GM12878 (cell line): Measurements from ENCODE around the gene DDR1. TPM values are rescaled to one million over a fixed set of nuclear protein-coding genes. Genes with fewer than 3 reads are reported as not detected.

ENCODE experiments used
- ATAC-seq: fragments of 200-7000 bp; cut with Tn5 transposase; 3 replicates; pipeline ENCODE4 v1.9.1; 2020; ENCODE audit warnings: mild to moderate bottlenecking, moderate library complexity
- BruUV-seq: library from RNA; stranded (reverse); fragments of 400-500 nt; replicated peaks from 2 replicates; lab custom pipeline; 2021; lab: Mats Ljungman, UMichigan
- CTCF ChIA-PET: fragments of 300-600 bp; sonication (Branson Sonifier 250); formaldehyde crosslinking; extraction: SDS; loops from one replicate; lab custom pipeline; 2021; ENCODE audit warnings: inconsistent platforms; lab: Yijun Ruan, JAX
- POLR2A ChIA-PET: fragments of 350-600 bp; formaldehyde crosslinking; extraction: SDS; loops from one replicate; lab custom pipeline; 2021; ENCODE audit warnings: inconsistent platforms; lab: Charles Lee
- RAD21 ChIA-PET: fragments of 300-600 bp; sonication (Branson Sonifier 250); formaldehyde crosslinking; loops from one replicate; lab custom pipeline; 2023; ENCODE audit warnings: antibody characterized with exemption; ENCODE audit not compliant: unreplicated experiment; lab: Charles Lee
- SMC1A ChIA-PET: fragments of 300-600 bp; sonication (Branson Sonifier 250); formaldehyde crosslinking; loops from one replicate; lab custom pipeline; 2023; ENCODE audit not compliant: unreplicated experiment, uncharacterized antibody; lab: Charles Lee
- DNase-seq: peaks from one replicate; pipeline ENCODE4 v3.0.0-alpha.2; 2011; ENCODE audit warnings: low read depth, low spot score
- FAIRE-seq: peaks from 3 replicates; lab custom pipeline; 2011; peaks lifted over from hg19 to GRCh38; lab: Jason Lieb, UNC
- H2AFZ ChIP-seq: 2 replicates; pipeline ENCODE4 v1.6.0; 2011; ENCODE audit warnings: low read depth, low read length, control low read depth; ENCODE audit not compliant: control insufficient read depth
- H3K27ac ChIP-seq: 2 replicates; pipeline ENCODE4 v1.5.1; 2011; ENCODE audit warnings: control low read depth; ENCODE audit not compliant: control insufficient read depth, insufficient read depth
- H3K27me3 ChIP-seq, 2 experiments: replicated peaks in 1 of 2; 2 replicates each; pipeline versions ENCODE4 v1.6.0 to v1.6.1; 2011; ENCODE audit warnings: low read length in 1 of 2; ENCODE audit not compliant: control insufficient read depth in 2 of 2, insufficient read depth in 2 of 2
- H3K36me3 ChIP-seq, 2 experiments: 2 replicates each; pipeline ENCODE4 v1.5.1; 2011; ENCODE audit warnings: low read length in 1 of 2; ENCODE audit not compliant: control insufficient read depth in 2 of 2, insufficient read depth in 2 of 2
- H3K4me1 ChIP-seq: 2 replicates; pipeline ENCODE4 v1.6.1; 2011; ENCODE audit warnings: mild to moderate bottlenecking, low read length, moderate library complexity, mixed read lengths; ENCODE audit not compliant: control insufficient read depth, insufficient read depth
- H3K4me2 ChIP-seq: 2 replicates; pipeline ENCODE4 v1.6.0; 2011; ENCODE audit warnings: control low read depth; ENCODE audit not compliant: control insufficient read depth, insufficient read depth
- H3K4me3 ChIP-seq: fragments of 200-600 bp; sonication (generic); 2 replicates; pipeline ENCODE4 v1.5.1; 2016
- H3K79me2 ChIP-seq: 2 replicates; pipeline ENCODE4 v1.6.0; 2011; ENCODE audit warnings: low read length; ENCODE audit not compliant: control insufficient read depth, insufficient read depth
- H3K9ac ChIP-seq: 2 replicates; pipeline ENCODE4 v1.8.0; 2011; ENCODE audit warnings: low read length, control low read depth, mixed read lengths; ENCODE audit not compliant: control insufficient read depth, insufficient read depth
- H3K9me3 ChIP-seq: replicated peaks from 3 replicates; pipeline ENCODE4 v1.5.1; 2011; ENCODE audit warnings: mild to moderate bottlenecking, low read length; ENCODE audit not compliant: control insufficient read depth, insufficient read depth
- H4K20me1 ChIP-seq: 2 replicates; pipeline ENCODE4 v1.6.0; 2011; ENCODE audit not compliant: control insufficient read depth, insufficient read depth
- CHD2 ChIP-seq: IDR thresholded peaks from 2 replicates; pipeline ENCODE4 v1.6.1; 2011; ENCODE audit warnings: low read depth, low read length, improper control_type of control experiment, borderline replicate concordance
- RELA ChIP-seq: fragments of 450-650 bp; IDR thresholded peaks from 2 replicates; pipeline ENCODE4 v1.8.0; 2014; ENCODE audit warnings: borderline replicate concordance; ENCODE audit not compliant: partially characterized antibody
- SIX5 ChIP-seq: IDR thresholded peaks from 2 replicates; pipeline ENCODE4 v1.6.1; 2011; ENCODE audit warnings: mild to moderate bottlenecking, low read depth, low read length, moderate library complexity; ENCODE audit not compliant: severe bottlenecking
- WGBS: methylation state at CpG from one replicate; pipeline ENCODE4 v1.1.6; 2016; ENCODE audit warnings: low lambda C conversion rate; ENCODE audit not compliant: insufficient replicate concordance, insufficient coverage; ENCODE audit errors: missing lambda C conversion rate; 5-methylcytosine and 5-hydroxymethylcytosine counted together
- in situ Hi-C: fragments of 300-500 bp; cut with MboI; formaldehyde crosslinking; loops from 9 replicates; pipeline ENCODE4 v1.14.3; 2018; ENCODE audit warnings: mixed read lengths
- intact Hi-C: fragments of 100-400 bp; cut with micrococcal nuclease; formaldehyde crosslinking; loops from one replicate; pipeline ENCODE4 v1.14.2; 2022; ENCODE audit not compliant: unreplicated experiment
- polyA plus RNA-seq, 11 experiments: library from polyadenylated mRNA; depleted of rRNA in 4 of 11; unstranded in 6 of 11; stranded (reverse) in 5 of 11; fragments of >200 nt; fragmentation: Nextera tagmentation in 4 of 11; fragmentation: Illumina TruSeq in 1 of 11; extraction: Ambion mirVana in 4 of 11; extraction: Trizol in 1 of 11; gene quantifications; 1 replicate in 1 of 11; 2 replicates in 10 of 11; pipeline versions ENCODE4 v1.2.1 to v1.2.3, GENCODE V29; 2011 to 2016; ENCODE audit warnings: inconsistent platforms in 2 of 11, missing spikeins in 2 of 11, low read depth in 1 of 11
- total RNA-seq, 4 experiments: library from RNA; depleted of rRNA in 3 of 4; stranded (reverse); fragments of >200 nt in 3 of 4; fragmentation: Illumina TruSeq in 1 of 4; extraction: Trizol in 1 of 4; gene quantifications; 2 replicates each; pipeline versions ENCODE4 v1.2.1 to v1.2.3, GENCODE V29; 2013 to 2021

The DDR1 gene
- total and polyA plus RNA-seq, 10 of the 15 experiments (the other 5 are each of a cell fraction or from before 2014, with no cell fraction given): 1.1 to 39.0 (median 11.9) TPM

DNA sequence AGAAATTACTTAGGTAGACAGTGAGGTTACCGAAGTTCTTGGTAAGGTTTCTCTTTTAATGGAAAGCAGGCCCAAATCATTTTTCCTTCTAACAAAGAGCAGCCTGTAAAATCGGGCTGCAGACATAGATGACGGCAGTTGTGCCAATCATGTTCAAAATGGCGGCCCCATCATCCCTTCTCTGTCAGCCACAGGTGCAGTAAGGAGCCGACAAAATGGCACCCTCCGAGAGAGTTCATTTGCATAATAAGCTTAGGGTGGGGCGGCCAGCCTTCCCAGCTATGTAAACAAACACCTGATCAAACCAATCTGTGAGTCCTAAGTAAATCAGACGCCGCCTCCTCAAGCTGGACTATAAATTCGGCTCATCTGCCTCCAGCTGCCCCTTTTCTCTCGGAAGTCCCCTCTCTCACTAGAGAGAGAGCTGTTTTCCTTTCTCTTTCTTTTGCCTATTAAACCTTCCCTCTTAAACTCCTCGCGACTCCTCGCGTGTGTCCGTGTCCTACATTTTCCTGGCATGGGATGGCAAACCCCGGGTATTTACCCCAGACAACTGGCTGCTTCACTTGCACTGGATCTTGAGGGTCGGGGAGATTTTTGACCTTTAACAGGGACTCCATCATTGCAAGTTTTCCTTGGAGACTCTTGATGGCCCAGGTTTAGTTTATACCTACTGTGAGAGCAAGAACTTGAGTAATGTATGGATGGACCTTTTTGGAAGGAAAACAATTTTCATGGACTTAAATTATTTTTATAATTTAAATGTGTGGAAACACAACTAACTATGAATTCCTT lies 8.9 kb upstream of the DDR1 start:
- WGBS: 70% methylated on average over 18 of the region's 18 CpGs
- SMC1A ChIA-PET: interaction anchor here (1.7 to 6.1 kb wide), 8 partner anchors 38 to 212 kb away, joined by 4 to 72 read pairs (median 6); partner anchors contain the start of gene VARS2
- intact Hi-C loops: loop anchor here (2.0 to 5.0 kb wide), 2 partner anchors 139 to 193 kb away; no protein-coding TSS in a partner anchor

More for the DNA sequence above, 8.9 kb upstream of the DDR1 start:
- Histone ChIP-seq H3K4me1 (peaks cover 15% of the 10 kb centered on the region), H3K9ac (no peak overlapping the region), H3K27ac (no peak overlapping the region), H3K27me3 (no peaks in the 10 kb centered on the region), H2AFZ (no peak overlapping the region), H3K9me3 (peaks cover 8% of the 10 kb centered on the region; the same call in 2 of the 3 replicates), H3K36me3 (no peaks in the 10 kb centered on the region), H4K20me1 (no peaks in the 10 kb centered on the region), H3K4me3 (no peak overlapping the region), H3K4me2 (no peak overlapping the region), H3K79me2 (no peaks in the 10 kb centered on the region)
- DNase-seq: no peak
- in situ Hi-C loops: loop anchor here (5.0 kb wide), 1 partner anchor 53 kb away; no protein-coding TSS in a partner anchor
- no TSS peak for BruUV-seq
- ChIA-PET POLR2A (interaction anchor here (0.6 to 1.0 kb wide), 2 partner anchors 28 to 46 kb away, joined by 3 to 6 read pairs; no protein-coding TSS in a partner anchor), CTCF (interaction anchor here (0.6 to 5.0 kb wide), 6 partner anchors 43 to 318 kb away, joined by 3 to 90 read pairs (median 13); no protein-coding TSS in a partner anchor), RAD21 (interaction anchor here (0.9 to 10.7 kb wide), 5 partner anchors 38 to 55 kb away, joined by 4 to 144 read pairs (median 11); partner anchors contain the start of gene VARS2)
- TF ChIP-seq CHD2: no peak
- no peak for TF ChIP-seq SIX5
- TF ChIP-seq RELA: no peak
- ATAC-seq: no peak
- no peak for FAIRE-seq
